Smooth muscle cell of bladder (primary cell): Measurements from ENCODE around the gene NRTN. TPM values are rescaled to one million over a fixed set of nuclear protein-coding genes. Genes with fewer than 3 reads are reported as not detected.

Experiments used
- total RNA-seq: library from RNA; depleted of rRNA; stranded (reverse); fragments of >200 nt; gene quantifications from 2 replicates; pipeline ENCODE4 v1.2.3, GENCODE V29; 2014

NRTN gene, protein sequence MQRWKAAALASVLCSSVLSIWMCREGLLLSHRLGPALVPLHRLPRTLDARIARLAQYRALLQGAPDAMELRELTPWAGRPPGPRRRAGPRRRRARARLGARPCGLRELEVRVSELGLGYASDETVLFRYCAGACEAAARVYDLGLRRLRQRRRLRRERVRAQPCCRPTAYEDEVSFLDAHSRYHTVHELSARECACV
- 0.14 and 0.18 TPM in 2 replicates for total RNA-seq

DNA sequence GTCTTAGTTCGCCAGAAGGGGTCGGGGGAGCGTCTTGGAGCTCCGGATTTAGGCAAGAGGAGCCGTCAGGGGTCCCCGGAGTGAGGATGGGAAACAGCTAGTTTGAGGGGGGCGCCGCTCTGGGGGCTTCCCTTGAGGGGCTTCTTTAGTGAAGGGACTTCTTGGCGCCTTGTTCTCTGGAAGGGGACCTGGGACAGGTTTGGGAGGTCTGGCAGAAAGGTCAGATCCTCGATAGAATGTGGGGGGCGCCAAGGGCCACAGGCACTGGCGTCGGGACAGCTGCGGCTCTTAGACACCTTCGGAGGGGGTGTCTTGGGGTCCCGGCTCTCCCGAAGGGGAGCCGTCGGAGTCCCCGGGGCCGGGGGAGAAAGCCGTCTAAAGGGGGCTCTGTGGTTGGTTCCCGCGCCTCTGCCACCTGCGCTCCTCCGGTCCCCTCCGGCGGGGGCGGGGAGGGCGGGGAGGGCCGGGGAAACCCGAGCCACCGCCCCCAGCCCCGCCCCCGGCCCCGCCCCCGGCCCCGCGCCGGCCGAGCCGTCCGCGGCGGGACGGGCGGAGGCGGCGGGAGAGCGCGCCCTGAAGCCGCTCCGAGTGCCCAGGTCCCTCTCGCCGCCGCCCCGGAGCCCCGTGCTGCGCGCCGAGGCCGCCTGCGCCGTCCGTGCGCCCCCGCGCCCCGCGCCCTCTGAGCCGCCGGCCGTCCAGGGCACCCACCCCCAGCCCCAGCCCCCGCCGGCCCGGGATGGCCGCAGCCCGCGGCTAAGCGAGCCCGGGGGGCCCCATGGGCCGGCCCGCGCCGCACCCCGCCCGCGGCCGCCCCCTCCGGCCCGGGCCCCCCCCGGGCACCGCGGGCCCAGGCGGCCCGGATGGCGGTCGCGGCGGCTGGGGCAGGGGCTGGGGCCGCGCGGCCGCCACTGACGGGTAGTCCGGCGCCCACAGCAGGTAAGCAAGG is at the start of gene NRTN:
TSS of gene NRTN (plus strand) at position 552 of the 946 bp plus-strand sequence. CDS start 19,099 bp downstream, outside the sequence.

DNA sequence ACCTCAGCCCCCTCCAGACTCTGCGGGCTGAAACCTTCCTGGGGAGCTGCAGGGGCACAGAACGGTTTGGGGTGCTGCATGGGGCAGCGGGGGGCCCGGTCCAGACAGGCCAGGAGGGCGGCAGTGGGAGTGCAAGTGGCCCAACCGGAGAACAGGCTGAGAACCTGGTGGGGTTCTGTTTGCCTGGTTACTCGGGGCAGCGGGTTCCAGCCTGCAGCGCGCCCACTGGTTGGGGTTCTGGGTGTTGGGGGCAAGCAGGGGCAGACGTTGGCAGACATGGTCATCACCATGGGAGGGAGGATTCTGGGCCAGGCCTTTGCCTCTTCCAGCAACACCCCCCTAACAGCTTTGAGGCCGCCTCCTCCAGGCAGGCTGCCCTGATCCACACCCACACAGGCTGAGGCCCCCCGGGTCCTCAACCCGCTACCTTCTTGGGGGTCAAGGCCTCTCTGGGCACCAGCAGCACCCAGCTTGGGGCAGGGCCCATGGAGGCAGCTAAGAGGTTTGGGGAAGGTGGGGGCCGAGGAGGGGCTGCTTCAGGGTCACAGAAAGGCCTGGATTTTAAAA is 20.2 kb upstream of the NRTN start, which contains the start of gene PRR22:
TSS of gene PRR22 (minus strand) at position 166 of the 567 bp plus-strand sequence. CDS start at position 80, 86 bp downstream.

GRCh38 chr19:5790559-5791520 is 14.0 kb upstream of the NRTN start, which contains the start of gene DUS3L:
Gene DUS3L, minus strand, starts transcription at chr19:5791163. Its CDS starts 22 bp downstream, at chr19:5791141.

DNA sequence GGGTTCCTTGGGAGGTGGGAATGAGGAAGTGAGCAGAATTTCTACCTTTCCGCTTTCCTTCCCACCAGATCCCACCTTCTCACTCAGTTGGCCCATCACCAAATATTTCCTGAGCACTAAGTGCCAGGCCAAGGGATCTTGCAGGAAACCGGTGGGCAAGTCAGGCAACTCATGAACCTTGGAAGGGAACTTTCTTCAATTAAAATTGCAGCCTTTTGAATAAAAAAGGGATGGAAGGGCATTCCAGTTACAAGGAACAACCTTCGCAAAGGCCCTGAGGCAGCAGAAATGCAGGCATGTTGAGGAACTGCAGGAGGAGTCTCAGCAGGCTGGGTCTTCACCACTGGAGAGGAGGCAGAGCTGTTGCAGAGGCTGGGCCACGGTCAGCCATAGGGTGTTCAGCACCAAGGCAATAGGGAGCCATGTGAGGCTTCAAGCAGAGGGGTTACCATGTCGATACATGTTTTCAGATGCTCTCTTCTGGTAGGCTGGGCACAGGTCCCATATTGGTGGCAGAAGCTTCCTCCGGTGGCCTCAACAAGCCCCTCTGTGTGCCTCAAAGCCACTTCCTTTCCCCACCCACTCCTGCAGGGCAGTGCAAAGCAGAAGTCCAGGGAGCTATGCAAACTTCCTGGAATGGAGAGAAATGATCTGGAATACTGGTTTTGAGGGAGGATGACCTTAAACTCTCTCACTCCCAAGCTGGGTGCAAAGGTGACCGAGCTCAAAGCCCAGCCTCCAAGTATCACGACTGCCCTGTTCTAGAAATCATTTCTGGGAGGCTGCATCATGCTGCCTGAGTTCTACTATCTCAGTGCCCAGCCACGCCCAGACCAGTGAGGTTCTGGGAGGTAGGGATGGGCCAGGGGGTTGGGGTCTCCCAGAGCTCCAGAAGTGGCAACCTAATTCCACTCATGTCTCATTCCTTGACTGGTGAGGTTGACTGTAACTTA is 34.5 kb downstream of the NRTN start, which contains the start of gene FUT6:
TSS of gene FUT6 (minus strand) at position 638 of the 953 bp plus-strand sequence. CDS start 7,135 bp downstream, outside the sequence.

DNA sequence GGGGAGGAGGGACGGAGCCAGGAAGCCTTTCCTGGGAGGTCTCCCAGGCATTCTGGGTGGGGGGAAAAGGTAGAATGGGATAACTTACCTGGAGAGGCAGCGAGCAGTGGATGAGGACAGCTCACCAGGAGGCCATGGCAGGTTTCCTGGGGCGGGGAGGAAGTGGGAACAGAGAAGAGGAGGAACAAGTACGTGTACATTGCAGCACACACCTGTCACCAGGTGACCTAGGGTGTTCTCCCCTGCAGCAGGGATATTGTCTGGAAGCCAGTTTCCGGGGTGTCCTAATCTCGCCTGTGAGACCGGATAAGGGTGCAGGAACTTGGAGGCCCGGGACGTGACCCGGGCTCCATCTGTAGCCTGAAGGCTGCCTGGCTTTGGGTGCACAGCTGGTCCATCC is 46.4 kb downstream of the NRTN start, which contains the start of gene FUT3:
TSS of gene FUT3 (minus strand) at position 148 of the 400 bp plus-strand sequence.

Other genes with a start within 250 kb of the NRTN start
- 0.09 and 0.28 TPM in 2 replicates for gene TINCR, start 237.1 kb upstream of the NRTN start, total RNA-seq
- 26.5 and 38.3 TPM in 2 replicates for gene SAFB2, start 182.3 kb upstream of the NRTN start, total RNA-seq
- 39.3 and 56.0 TPM in 2 replicates for gene SAFB, start 182.0 kb upstream of the NRTN start, total RNA-seq
- 41.6 and 47.9 TPM in 2 replicates for gene MICOS13, start 124.6 kb upstream of the NRTN start, total RNA-seq
- gene HSD11B1L, start 124.0 kb upstream of the NRTN start, total RNA-seq: 7.8 and 11.3 TPM in 2 replicates
- gene RPL36, start 114.8 kb upstream of the NRTN start, total RNA-seq: 553 and 660 TPM in 2 replicates
- 128 and 131 TPM in 2 replicates for gene LONP1, start 84.9 kb upstream of the NRTN start, total RNA-seq
- gene CATSPERD, start 84.4 kb upstream of the NRTN start, total RNA-seq: not detected in 2 replicates
- gene PRR22, start 20.3 kb upstream of the NRTN start, total RNA-seq: 0.14 and 0.28 TPM in 2 replicates
- gene DUS3L, start 13.9 kb upstream of the NRTN start, total RNA-seq: 19.5 and 28.3 TPM in 2 replicates
- gene FUT6, start 34.6 kb downstream of the NRTN start, total RNA-seq: not detected in 2 replicates
- gene FUT3, start 46.4 kb downstream of the NRTN start, total RNA-seq: not detected in 2 replicates
- gene FUT5, start 65.5 kb downstream of the NRTN start, total RNA-seq: not detected in 2 replicates
- 254 and 299 TPM in 2 replicates for gene NDUFA11, start 98.7 kb downstream of the NRTN start, total RNA-seq
- 6.3 and 6.7 TPM in 2 replicates for gene VMAC, start 99.8 kb downstream of the NRTN start, total RNA-seq
- 3.7 and 6.4 TPM in 2 replicates for gene CAPS, start 109.2 kb downstream of the NRTN start, total RNA-seq
- gene RANBP3, start 173.1 kb downstream of the NRTN start, total RNA-seq: 30.6 and 33.7 TPM in 2 replicates